Left lung (tissue), 10 donors: ENCODE results near the gene ARMH3. TPM values are rescaled to one million over a fixed set of nuclear protein-coding genes. Genes with fewer than 3 reads are reported as not detected.

Source experiments
- ATAC-seq: fragments of 200-7000 bp; cut with Tn5 transposase; one replicate; pipeline ENCODE4 v1.9.1; 2020; ENCODE audit warnings: moderate library complexity
- DNase-seq, 4 donors: peaks; one replicate each; pipeline ENCODE4 v3.0.0-alpha.2; 2013 to 2020
- H3K27ac ChIP-seq, 2 donors: fragments of 200-600 bp; sonication (generic) in 1 of 2; one replicate each; pipeline versions ENCODE4 v1.5.0 to v1.8.0; 2020 to 2021
- H3K27me3 ChIP-seq, 2 donors: fragments of 200-600 bp; sonication (generic) in 1 of 2; one replicate each; pipeline versions ENCODE4 v1.5.0 to v1.8.0; 2020 to 2021
- H3K36me3 ChIP-seq, 2 donors: fragments of 200-600 bp; sonication (generic) in 1 of 2; one replicate each; pipeline versions ENCODE4 v1.5.0 to v1.8.0; 2020 to 2021
- H3K4me1 ChIP-seq, 2 donors: fragments of 200-600 bp; one replicate each; pipeline ENCODE4 v1.8.0; 2021
- H3K4me3 ChIP-seq, 2 donors: fragments of 200-600 bp; sonication (generic) in 1 of 2; one replicate each; pipeline versions ENCODE4 v1.5.0 to v1.8.0; 2020 to 2021; ENCODE audit warnings: mild to moderate bottlenecking in 1 of 2
- H3K9me3 ChIP-seq, 2 donors: fragments of 200-600 bp; sonication (generic) in 1 of 2; one replicate each; pipeline versions ENCODE4 v1.5.0 to v1.8.0; 2020 to 2021
- intact Hi-C, 2 donors: fragments of 100-400 bp; cut with DNase I; formaldehyde crosslinking; loops; one replicate each; pipeline versions ENCODE4 v1.11.2 to v1.14.2; 2022
- polyA plus RNA-seq, 6 donors: library from polyadenylated mRNA; unstranded; fragments of 120-200 nt; gene quantifications; one replicate each; pipeline ENCODE4 v1.2.1, GENCODE V29; 2013; ENCODE audit not compliant: insufficient read length in 6 of 6
- total RNA-seq, 2 donors: library from RNA; stranded (reverse); fragmentation: NEBNext Ultra II Directional; extraction: Animal tissue kit (Norgen Biotek cat#: 25700); gene quantifications; one replicate each; pipeline ENCODE4 v1.2.1, GENCODE V29; 2021
- TF ChIP-seq, protein P1 (sequence below), 2 donors: fragments of 200-600 bp; sonication (generic) in 1 of 2; IDR thresholded peaks; one replicate each; pipeline versions ENCODE4 v1.5.0 to v1.8.0; 2021; ENCODE audit warnings: antibody characterized with exemption in 2 of 2
- donor health status: DM: no; HTN: yes; CAD: no.
- donor health status: DM: no; HTN: no; CAD: no.

The ARMH3 gene
- total and polyA plus RNA-seq, 8 donors: 19.4 to 26.2 (median 23.4) TPM

DNA sequence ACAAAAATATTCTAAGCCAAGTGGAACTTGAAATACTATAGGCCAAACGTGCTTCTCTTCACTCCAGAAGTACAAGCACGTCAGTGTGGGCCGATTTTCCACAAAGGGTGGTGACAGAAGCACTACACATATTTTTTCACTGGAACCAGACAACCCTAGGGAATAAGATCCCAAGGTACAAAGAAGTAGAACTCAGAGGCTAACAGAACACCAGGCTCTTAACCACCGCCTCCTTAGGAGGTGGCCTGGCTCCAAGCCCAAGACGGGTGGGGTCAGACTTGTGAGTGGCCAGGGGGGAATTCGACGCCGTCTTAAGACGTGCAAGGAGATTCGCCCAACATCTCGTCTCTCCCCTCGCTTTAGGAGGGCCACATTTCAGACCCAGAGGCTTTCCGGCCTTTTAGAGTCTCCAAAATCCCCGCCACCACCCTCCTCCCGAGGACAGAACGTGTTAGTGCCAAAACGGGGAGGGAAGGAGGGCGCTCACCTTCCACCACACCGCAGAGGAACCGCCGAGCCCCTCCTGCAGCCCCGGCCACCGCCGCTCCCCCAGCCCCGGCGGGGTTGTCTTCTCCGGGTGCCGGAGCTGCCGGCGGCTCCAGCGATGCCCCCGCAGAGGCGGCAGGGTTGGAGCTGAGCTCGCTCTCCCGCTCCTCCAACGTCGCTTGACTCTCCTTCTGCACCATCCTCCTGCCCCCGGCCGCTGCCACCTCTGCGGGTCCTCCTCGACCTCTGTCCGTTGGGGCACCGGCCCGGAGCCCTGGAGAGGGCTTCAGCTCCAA, 238.4 kb downstream of the ARMH3 start:
- intact Hi-C loops: no loop called here
- TF ChIP-seq, protein P1, sequence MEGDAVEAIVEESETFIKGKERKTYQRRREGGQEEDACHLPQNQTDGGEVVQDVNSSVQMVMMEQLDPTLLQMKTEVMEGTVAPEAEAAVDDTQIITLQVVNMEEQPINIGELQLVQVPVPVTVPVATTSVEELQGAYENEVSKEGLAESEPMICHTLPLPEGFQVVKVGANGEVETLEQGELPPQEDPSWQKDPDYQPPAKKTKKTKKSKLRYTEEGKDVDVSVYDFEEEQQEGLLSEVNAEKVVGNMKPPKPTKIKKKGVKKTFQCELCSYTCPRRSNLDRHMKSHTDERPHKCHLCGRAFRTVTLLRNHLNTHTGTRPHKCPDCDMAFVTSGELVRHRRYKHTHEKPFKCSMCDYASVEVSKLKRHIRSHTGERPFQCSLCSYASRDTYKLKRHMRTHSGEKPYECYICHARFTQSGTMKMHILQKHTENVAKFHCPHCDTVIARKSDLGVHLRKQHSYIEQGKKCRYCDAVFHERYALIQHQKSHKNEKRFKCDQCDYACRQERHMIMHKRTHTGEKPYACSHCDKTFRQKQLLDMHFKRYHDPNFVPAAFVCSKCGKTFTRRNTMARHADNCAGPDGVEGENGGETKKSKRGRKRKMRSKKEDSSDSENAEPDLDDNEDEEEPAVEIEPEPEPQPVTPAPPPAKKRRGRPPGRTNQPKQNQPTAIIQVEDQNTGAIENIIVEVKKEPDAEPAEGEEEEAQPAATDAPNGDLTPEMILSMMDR (IDR thresholded peaks at IDR 0.05): no peak
- peak overlapping the region; percentile 94 for H3K27ac ChIP-seq
- no peaks in the 10 kb centered on the region for H3K9me3 ChIP-seq
- DNase-seq: peak; percentile 86 to 95 (median 91)
- peak; percentile 67 for ATAC-seq
- H3K27me3 ChIP-seq: no peaks in the 10 kb centered on the region
- peaks cover 27 to 54% of the 10 kb centered on the region in 2 donors for H3K4me1 ChIP-seq
- peaks cover 0 to 4% of the 10 kb centered on the region in 2 donors for H3K36me3 ChIP-seq
- H3K4me3 ChIP-seq: peak overlapping the region; percentile 97 to 100

GRCh38 chr10:101816913-101817336, 239.0 kb downstream of the ARMH3 start:
- Histone ChIP-seq H3K36me3 (peaks cover 0 to 10% of the 10 kb centered on the region in 2 donors), H3K27ac (peak overlapping the region; percentile 94), H3K9me3 (no peaks in the 10 kb centered on the region), H3K4me1 (peaks cover 27 to 60% of the 10 kb centered on the region in 2 donors), H3K4me3 (peak overlapping the region; percentile 97 to 100), H3K27me3 (no peaks in the 10 kb centered on the region)
- no peak for ATAC-seq
- TF ChIP-seq, protein P1 (IDR thresholded peaks at IDR 0.05): no peak
- intact Hi-C loops: no loop called here
- DNase-seq: no peak

DNA sequence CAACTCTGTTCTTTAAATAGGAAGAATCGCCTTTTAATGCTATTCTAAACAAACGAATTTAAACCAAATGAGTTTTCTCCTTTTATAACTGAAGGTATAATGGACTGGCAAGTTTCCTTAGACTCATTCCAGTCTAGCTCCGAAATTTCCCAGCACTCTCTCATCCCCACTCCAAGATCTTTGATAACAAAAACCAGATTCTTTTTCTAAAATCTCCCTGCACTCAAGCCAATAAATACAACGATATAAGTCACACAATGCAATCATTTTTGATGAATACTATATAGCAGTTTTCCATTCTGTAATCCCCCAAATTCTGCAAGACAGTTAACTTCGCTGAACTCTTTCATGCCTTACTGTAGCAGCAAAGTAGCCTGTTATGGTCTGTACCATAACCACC, 239.6 kb downstream of the ARMH3 start:
- no peak for DNase-seq
- ATAC-seq: no peak

DNA sequence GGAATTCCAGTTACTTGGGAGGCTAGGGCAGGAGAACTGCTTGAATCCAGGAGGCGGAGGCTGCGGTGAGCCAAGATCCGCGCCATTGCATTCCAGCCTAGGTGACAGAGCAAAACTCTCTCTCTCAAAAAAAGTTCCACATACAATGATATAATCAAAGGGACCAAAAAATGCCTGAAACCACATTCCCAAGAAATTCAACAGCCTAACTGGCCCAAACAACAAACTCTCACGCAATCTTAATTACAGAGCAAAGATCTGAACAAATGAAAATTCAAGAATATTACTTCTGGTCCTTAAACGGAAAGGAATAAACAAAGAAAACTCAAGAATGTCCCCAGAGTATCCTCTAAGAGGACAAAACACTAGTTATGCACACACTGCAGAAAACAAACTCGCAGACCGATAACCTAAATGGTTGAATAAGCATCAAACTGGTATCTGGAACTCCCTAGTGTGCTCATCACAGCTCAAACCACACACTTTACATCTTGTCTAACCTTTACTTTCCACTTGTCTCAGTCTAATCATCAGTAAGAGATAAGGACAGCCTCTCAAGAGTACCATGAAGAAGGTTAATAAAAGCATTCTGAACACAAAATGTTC, 241.4 kb downstream of the ARMH3 start:
- TF ChIP-seq, protein P1 (IDR thresholded peaks at IDR 0.05): no peak
- H3K27ac ChIP-seq: peak overlapping the region in 1 of 2 donors; percentile 10
- ATAC-seq: no peak
- H3K27me3 ChIP-seq: no peaks in the 10 kb centered on the region
- peaks cover 0 to 34% of the 10 kb centered on the region in 2 donors for H3K36me3 ChIP-seq
- H3K4me1 ChIP-seq: peaks cover 27 to 57% of the 10 kb centered on the region in 2 donors
- peak in 1 of 4 donors; percentile 24 for DNase-seq
- peak overlapping the region in 1 of 2 donors; percentile 100 for H3K4me3 ChIP-seq
- H3K9me3 ChIP-seq: no peaks in the 10 kb centered on the region
- intact Hi-C loops: no loop called here

More for the DNA sequence above, 239.6 kb downstream of the ARMH3 start:
- Histone ChIP-seq H3K9me3 (no peaks in the 10 kb centered on the region), H3K27ac (peak overlapping the region; percentile 23 to 94), H3K36me3 (peaks cover 0 to 16% of the 10 kb centered on the region in 2 donors), H3K4me3 (peak overlapping the region; percentile 97 to 100), H3K27me3 (no peaks in the 10 kb centered on the region), H3K4me1 (peaks cover 27 to 62% of the 10 kb centered on the region in 2 donors)
- TF ChIP-seq, protein P1 (IDR thresholded peaks at IDR 0.05): no peak
- intact Hi-C loops: no loop called here

DNA sequence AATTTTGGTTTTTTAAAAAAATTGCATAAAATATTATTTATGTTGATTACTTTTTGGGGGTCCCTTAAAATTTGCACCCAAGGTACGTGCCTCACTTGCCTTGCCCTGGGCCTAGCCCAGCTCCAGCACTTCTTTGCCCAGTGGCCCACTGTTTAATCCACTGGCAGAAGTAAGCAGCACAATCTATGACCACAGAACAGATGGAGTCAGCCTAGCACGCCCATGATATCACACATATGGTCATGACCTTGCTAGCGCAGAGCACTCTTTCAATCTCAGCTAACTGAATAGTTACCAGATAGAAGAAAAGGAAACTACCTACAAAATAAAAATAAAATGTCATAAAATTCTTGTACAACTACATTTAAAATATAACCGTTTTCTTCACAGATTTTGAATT, 243.4 kb downstream of the ARMH3 start:
- TF ChIP-seq, protein P1 (IDR thresholded peaks at IDR 0.05): no peak
- H3K36me3 ChIP-seq: peaks cover 0 to 53% of the 10 kb centered on the region in 2 donors
- no peaks in the 10 kb centered on the region for H3K27me3 ChIP-seq
- no peaks in the 10 kb centered on the region for H3K9me3 ChIP-seq
- intact Hi-C loops: no loop called here
- no peak overlapping the region for H3K27ac ChIP-seq
- no peak overlapping the region for H3K4me3 ChIP-seq
- H3K4me1 ChIP-seq: peaks cover 19 to 48% of the 10 kb centered on the region in 2 donors
- ATAC-seq (no peak), DNase-seq (no peak)
